Panc1 (cell line): ENCODE data around the gene ZNF585A.

Source experiments
- CTCF ChIP-seq: fragments of 450-650 bp; IDR thresholded peaks from 2 replicates; pipeline ENCODE4 v1.5.1; 2017; ENCODE audit warnings: mild to moderate bottlenecking
- POLR2AphosphoS5 ChIP-seq: IDR thresholded peaks from 2 replicates; pipeline ENCODE4 v1.6.1; 2012; ENCODE audit warnings: mild to moderate bottlenecking, low read depth, low read length, moderate library complexity
- REST ChIP-seq, 2 experiments: IDR thresholded peaks; 2 replicates each; pipeline ENCODE4 v1.6.1; 2011 to 2012; ENCODE audit warnings: low read depth in 2 of 2, control low read depth in 1 of 2, low read length in 1 of 2, mild to moderate bottlenecking in 1 of 2, moderate library complexity in 1 of 2; ENCODE audit not compliant: insufficient read depth in 1 of 2

GRCh38 chr19:37217775-37218591 is 45.5 kb upstream of the ZNF585A start, which contains the start of gene ZNF383:
- TF ChIP-seq CTCF (no peak), POLR2AphosphoS5 (peak; percentile 78; the same call in 1 of the 2 replicates), REST (IDR thresholded peaks at IDR 0.05; ENCODE audit: insufficient read depth in 1 of 2, low read depth in 2 of 2, low read length in 1 of 2) (no peak)
